GM21447 (cell line): Measurements from ENCODE around the gene CD74.
"Not testable (repeated sequence)": the region's sequence is repeated elsewhere in the genome, so short reads cannot be mapped to it uniquely, and the experiment has no call there.

ENCODE experiments used
- ATAC-seq: cut with Tn5 transposase; IDR thresholded peaks from one replicate; pipeline ENCODE4 v1.9.1; 2021; ENCODE audit not compliant: unreplicated experiment

The CD74 gene

DNA sequence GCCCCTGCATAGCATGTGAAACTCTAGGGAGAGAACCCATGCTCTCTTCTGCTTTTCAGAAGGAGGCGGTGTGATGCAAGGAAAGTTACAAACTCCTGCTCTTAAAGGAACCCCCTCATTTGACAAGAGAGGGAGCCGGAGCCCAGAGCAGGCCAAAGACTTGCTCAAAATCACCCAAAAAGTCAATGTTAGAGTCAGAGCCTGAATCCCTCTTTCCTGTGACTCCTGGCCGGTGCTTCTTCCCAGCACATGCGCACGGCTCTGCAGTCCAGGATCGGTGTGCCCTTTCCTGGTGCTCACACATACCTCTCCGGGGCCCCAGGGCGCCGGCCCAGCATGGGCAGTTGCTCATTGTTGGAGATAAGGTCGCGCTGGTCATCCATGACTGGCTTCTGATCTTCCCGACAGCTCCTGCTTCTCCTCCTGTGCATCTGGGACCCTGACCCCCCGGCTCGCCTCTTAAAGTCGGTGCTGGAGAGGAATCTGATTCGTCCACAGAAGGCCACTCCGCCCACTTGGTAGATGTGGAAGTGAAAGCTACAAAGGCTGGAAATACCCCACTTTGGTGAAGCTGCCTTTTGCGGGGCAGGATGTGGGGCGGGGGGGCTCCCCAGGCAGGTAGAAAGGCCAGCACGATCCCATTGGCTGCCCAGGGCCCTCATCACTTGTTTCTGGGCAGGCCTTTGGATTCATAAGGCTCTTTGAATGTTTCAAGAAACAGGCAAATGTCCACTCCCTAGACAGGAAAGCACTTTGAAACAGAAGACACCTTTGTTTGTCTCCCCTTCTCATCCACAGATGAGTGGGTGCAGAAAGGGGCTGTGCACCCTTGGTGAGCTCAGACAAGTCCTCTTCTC is at the start of gene CD74:
Gene CD74, minus strand, starts transcription at position 592 of the 857 bp plus-strand sequence. Its CDS starts 161 bp downstream, at position 431.
- ATAC-seq: peak; percentile 69

DNA sequence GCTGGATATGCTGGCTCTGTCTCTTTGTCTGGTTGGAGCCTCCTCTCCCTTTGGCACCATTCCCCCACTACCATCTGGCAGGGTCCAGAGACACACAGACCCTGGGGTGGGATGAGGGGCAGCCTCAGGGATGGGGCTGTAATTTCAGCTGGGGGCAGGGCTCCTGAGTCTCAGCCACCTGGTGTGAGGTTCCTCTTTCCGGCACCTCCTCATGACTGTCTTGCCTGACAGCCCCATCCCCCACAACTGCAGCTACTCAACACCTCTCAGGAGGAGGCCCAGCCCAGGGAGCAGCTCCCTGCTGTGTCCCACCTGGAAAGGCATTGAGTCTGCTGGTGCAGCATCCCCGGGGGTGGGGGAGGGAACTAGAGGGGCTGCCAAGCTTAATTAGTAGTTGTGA is 48.5 kb upstream of the CD74 start:
- peak; percentile 82 for ATAC-seq

DNA sequence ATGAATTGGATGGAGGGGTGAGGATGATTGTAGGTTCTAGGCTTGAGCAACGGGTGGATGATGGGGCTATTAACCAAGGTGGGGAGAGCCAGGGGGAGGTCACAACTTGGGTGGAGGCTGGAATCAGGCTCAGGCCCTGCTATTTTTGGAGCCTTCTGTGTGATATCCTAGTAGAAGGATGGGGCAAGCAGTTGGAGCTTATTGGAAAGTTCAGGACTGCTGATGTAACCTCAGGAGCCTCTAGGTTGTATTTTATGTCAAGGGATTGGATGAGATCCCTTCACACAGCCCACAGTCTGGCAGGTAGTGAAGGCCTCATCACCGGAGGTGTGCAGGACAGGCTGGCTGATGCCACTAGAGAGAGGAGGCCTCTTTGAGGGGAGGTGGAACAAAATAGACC is 48.1 kb upstream of the CD74 start:
- no peak for ATAC-seq

DNA sequence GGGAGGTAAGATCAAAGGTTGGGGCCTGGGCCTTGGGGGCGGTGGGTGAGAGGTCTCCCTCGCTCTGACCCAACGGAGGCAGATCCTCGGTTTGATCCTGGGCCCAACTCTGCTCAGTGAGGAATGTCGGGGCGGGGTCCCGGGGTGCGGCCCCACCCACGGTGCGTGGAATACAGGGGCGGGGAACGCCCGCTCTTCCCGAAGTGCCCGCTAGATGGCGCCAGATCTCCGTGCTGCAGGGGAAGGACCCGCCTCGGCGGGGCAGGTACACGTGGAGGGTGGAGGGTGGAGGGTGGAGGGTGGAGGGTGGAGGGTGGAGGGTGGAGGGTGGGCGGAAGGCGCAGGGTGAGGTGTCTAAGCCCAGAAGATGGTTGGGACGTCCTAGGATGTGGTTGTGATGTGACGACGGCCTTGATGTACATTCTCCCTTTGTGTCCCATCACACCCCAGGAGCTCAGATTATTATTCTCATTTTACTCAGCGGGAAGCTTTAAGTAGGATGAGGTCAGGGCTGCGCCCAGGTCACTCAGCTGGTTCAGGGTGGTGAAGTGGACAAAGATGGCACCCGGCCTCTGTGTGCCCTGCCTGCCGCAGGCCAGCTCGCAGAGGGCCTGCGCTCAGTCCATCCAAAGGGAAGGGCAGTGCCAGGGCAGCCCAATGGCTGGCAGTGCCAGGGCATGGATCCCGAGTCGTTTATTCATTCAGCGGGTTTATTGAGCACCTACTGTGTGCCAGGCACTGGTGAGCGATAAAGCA is 46.3 kb upstream of the CD74 start:
- ATAC-seq: peak; percentile 51

DNA sequence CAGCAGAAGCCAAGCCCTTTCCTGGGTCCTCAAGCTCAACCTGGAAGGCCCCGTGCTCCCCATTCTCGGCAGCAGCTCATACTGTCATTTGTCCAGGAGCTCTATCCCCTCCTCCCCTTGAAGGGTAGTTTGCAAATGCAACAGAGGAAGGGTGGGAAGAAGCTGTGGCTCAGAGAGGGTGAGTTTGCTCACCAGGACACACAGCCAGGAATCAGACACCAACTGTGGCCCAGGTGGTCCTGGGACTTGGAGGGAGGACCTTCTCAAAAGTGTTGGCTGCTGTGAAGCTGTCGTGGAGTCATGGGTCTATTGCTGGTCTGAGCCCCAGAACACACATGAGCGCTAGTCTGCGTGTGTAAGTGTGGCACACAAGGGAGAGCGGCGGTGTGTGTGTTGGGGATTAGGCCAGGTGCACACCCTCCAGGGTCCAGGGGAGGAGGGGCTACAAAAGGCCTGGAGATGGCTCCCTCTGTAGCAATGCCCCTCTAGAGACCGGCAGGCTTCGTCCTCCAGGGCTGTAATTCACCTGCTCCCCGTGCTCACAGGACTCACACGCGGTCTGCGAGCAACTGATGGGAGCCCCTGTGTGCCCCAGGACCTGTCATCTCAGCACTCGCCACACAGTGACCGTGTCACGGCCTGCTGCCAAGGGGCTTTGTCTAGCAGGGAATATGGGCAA is 45.0 kb upstream of the CD74 start:
- ATAC-seq: no peak

DNA sequence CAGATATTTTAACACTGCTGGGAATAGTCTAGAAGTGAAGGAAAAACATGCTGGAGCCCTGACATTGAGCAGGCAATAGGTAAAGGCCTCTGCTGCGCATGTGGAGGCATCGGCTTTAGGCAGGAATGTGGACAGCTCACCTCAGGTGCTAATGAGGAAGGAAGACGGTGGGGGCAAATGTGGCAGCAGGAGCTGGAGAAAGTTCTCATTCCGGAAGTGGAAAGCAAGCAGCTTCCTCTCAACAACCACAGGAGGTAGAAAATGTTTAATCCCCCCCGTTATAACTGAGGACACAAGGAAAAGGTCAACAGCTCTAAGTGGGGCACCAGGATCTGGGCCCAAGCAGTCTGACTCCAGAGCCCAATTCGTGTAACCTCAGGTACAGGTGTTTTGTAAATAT is 44.4 kb upstream of the CD74 start:
- no peak for ATAC-seq

DNA sequence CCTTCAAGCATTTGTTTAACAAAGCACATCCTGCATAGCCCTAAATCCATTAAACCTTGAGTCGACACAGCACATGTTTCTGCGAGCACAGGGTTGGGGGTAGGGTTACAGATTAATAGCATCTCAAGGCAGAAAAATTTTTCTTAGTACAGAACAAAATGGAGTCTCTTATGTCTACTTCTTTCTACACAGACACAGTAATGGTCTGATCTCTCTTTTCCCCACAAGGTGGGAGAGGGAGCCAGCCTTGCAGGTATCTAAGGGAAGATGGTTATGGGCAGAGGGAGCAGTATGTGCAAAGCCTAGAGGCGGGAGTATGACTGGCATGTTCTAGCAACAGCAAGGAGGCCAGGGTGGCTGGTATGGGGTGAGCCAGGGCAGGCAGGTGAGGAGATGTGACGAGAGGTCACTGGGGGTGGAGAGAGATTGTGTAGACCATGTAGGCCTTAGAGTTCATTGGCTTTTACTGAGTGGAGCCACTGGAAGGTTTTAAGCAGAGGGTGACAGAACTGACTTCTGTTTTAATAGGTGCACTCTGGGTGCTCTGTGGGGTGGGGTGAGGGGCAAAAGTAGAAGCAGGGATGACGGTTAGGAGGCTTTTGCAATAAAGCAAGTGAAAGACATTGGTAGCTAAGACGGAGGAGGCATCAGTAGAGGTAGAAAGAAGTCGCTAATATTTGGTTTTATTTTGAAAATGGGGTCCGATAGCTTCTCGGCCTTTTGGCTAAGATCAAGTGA is 42.0 kb upstream of the CD74 start:
- no peak for ATAC-seq

DNA sequence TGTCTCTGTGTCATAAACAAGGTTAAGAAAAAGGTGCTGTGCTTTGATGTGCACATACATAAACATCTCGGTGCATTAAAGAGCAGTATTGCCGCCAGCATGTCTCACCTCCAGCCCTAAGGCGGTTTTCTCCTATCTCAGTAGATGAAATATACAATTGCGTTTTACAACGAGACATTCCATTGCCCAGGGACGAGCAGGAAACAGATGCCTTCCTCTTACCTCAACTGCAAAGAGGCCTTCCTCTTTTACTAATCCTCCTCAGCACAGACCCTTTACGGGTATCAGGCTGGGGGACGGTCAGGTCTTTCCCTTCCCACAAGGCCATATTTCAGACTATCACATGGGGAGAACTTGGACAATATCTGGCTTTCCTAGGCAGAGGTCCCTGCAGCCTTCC is 41.3 kb upstream of the CD74 start:
- not testable (repeated sequence) for ATAC-seq

DNA sequence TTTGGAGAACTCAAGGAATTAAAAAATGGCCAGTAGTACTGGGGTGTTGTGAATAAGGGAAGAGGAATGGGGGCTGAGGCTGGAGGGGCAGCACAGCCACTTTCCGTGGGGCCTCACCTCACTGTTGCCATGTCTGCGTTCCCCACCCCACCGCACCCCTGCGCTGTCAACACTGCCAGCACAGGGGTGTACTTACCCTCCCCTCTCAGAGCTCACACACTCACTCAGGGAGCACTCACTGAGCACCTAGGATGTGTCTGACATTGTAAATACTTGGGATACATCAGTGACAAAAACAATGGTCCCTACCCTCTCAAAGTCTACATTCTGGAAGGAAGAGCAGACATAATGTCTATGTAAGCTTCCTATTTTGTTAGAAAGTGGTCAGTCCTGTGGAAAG is 40.2 kb upstream of the CD74 start:
- no peak for ATAC-seq

DNA sequence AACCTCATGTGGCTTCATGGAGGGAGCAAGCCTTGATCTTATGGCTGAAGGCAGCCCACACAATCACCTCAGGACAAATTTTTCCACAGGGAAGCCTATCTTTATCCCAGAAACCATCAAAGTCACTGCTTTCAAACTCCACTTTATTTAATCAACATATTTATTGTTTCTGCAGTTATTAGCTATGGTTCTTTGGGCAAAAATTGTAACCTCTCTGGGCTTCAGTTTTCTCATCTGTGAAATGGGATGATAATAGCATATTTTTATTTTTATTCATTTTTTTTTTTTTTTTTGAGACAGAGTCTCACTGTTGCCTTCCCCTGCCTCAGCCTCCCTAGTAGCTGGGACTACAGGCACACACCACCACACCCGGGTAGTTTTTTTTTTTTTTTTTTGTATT is 38.9 kb upstream of the CD74 start:
- no peak for ATAC-seq

DNA sequence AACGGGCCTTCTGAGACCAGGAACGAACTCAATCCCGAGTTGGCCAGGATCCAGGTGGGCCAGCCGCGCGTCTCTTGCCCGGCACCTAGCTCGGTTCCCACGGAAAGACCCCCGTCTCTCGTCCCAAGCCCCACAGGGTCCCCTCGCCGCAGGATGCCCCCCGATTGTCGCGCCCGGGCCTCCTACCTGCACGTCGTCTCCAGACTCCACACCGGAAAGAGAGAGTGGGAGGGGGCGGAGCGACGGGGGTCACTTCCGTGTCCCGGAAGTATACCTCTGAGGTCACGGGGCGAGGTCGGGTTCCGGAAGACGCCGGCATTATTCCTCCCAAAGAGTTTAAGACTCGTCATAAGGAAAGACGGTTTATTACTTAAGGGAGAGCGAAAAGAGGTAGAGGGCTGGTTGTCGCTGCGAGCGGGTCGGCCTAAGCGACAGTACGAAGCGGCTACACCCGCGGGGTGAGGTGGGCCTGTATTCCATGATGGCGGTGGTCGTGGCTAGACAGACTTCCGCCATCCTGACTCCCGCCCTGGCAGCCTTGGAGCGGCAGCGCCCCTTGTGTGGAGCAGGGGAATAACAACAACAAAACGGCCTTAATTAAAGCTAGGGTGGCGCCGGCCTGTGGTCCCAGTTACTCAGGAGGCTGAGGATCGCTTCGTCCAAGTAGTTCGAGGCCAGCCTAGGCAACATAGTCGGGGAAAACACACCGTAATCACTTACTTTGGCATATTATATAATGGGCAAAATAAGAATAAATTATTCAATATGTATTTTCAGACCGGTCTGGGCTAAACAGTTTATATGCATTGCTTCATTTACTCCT is 37.0 kb upstream of the CD74 start, which contains the start of gene RPS14:
Gene RPS14, minus strand, starts transcription at position 223 of the 823 bp plus-strand sequence. CDS start 2,006 bp downstream, outside the sequence.
- ATAC-seq: peak; percentile 95

DNA sequence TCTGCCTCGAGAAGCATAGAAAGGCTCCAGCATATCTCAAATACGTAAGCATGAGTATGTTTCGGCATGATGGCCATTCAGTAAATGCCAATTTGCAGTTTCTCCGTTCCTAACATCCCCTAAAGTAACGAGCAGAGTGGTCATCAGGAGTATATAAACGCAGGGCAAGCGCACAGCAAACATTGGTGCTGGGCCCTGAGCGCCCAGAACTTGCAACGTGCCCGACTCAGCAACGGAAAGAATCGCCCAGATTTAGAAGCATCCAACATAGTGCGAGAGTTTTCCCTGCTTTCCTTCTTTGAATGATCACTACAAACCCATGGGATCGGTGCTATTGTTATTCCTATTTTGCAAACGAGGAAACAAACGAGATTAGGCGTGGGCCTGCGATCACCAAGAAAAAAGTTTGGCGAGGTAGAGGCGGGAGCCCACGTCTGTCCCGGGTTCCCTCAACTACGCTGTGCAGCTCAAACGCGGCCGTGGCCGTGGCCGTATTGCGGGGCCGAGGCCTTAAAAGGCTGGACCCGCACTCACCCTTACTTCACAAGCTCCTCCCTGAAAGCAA is 36.3 kb upstream of the CD74 start:
- ATAC-seq: peak; percentile 25

DNA sequence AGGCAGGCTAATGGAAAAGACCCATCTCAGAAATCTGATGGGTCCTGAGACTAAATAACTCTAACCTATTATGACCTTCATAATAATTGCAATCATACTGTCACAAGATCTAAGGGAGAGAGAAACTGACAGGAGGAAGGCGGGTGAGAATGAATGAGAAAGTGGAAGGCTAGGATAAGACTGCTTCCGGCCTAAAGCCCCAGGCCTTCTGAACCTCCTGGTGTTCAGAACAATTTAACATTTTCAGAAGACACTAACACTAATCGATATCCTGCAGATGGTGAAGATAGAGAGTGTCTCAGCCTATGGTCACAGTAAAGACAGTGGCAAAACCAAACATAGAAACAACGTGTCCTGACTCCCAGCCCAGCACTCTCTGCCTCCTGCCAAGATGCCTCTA is 35.6 kb upstream of the CD74 start:
- no peak for ATAC-seq

DNA sequence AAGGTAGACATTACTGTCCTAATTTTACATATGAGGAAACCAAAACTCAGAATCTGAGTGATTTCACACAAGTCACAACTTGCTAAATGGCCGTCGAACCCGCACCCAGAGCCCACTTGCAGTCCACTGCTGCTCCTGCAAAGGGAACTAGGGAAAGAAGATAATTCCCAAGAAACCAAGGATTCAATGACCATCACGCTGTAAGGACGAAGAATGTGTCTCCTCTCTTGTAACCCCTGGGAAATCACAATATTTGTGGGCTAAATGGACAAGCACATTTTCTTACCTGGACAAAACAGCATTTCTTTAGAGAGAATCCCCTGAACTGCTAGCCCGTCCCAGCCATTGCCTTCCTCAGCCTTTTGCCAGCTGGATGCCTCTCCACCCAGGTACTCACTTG is 34.5 kb upstream of the CD74 start:
- no peak for ATAC-seq

DNA sequence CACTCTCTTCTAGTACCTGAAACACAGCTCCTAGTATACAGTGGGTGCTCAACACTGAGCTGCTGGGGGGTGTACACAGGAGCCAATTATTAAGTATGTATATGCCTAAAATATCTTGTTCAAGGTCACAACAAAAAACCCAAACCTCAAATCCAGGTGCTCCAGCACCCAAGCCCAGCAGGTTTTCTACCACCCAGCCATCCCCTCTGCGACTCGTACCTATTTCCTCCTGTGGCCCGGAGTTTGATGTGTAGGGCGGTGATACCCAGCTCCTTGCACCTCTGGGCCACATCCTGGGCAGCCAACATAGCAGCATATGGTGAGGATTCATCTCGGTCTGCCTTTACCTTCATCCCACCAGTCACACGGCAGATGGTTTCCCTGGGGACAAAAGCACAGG is 33.9 kb upstream of the CD74 start:
- no peak for ATAC-seq

DNA sequence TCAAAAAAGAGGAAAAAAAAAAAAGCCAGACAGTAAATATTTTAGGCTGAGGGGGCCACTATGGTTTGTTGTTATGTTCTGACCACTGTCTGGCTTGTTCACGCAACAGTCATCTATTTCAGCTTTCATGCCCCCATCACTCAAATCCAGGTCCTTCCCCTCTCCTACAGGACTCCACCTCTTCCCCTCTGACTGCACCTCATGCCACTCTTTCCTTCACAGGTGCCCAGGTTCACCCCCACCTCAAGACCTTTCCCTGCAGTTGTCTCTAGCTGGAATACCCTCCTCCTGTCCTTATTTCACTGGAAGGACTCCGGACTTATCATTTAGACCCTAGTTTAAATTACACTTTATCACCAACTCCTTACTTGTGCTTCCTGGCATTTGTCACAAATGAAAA is 33.4 kb upstream of the CD74 start:
- no peak for ATAC-seq

DNA sequence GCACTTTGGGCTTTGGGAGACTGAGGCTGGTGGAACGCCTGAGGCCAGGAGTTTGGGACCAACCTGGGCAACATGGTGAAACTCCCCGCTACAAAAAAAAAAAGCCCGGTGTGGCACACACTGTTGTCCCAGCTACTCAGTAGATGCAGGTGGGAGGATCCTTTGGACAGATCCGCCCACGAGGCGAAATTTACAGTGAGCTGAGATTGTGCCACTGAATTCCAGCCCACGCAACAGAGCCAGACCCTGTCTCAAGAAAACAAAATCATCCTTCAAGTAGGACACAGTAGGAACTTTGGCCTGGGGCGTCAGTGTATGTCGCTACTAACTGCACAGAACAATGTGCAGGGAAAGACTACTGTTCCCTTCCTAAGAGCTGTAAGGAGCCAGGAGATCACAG is 32.1 kb upstream of the CD74 start:
- no peak for ATAC-seq

DNA sequence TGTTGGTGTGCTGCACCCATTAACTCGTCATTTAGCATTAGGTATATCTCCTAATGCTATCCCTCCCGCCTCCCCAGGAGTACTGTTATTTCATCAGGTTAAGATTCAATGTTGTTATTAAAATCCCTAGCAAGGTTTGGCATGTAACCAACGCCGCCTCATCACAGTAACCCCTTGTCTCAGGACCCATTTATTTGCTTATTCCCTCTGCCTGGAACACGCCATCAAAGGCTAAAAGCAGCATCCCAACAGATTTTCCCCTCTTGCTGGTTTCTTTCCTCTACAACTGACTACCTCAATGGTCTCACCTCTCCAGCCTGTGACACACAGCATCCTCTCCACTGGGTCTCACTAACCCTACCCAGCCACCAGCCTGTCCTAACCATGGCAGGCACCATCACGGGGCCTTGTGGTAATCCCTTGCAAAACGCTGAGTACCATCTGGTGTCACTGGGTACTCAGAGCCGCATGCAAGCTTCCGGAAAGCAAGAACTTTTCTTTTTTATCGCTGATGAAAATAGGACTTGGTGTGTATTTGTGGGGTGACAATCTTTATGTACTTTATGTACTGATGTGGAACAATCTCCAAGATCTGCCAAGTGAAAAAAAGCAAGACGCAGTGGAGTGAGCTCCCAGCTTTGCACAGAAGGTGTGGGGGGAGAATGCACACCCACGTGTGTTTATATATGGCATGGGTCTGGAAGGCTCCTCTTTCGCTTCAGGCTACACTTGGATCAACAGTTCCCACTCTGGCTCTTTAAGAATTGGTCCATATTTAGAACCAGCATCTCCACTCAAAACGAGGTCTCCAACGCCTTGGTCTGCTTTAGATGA is 30.7 kb upstream of the CD74 start:
- no peak for ATAC-seq

DNA sequence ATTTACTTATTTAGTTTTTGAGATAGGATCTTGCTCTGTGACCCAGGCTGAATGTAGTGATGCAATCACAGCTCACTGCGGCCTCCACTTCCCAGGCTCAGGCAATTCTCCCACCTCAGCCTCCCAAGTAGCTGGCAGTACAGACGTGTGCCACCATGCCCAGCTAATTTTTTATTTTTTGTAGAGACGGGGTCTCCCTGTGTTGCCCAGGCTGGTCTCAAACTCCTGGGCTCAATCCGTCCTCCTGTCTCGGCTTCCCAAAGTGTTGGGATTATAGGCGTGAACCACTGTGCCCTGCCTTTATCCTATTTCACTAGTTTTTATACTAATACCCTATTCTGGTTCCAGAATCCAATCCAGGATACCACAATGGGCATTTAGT is 30.0 kb upstream of the CD74 start:
- no peak for ATAC-seq
